Cardiac septum (tissue), 1 donor: Measurements from ENCODE around the gene CXorf58. TPM values are rescaled to one million over a fixed set of nuclear protein-coding genes. Genes with fewer than 3 reads are reported as not detected.
"Not testable (repeated sequence)": the region's sequence is repeated elsewhere in the genome, so short reads cannot be mapped to it uniquely, and the experiment has no call there.

Experiments
- DNase-seq: peaks from one replicate; pipeline ENCODE4 v3.0.0-alpha.2; 2020; ENCODE audit warnings: low spot score
- intact Hi-C: fragments of 100-400 bp; cut with DNase I; formaldehyde crosslinking; loops from one replicate; pipeline ENCODE4 v1.14.0; 2022
- total RNA-seq: library from RNA; stranded (reverse); fragmentation: NEBNext Ultra II Directional; extraction: Animal tissue kit (Norgen Biotek cat#: 25700); gene quantifications from one replicate; pipeline ENCODE4 v1.2.1, GENCODE V29; 2021
- donor health status: DM: no; HTN: no; CAD: no.

Gene CXorf58
- total RNA-seq, 1 donor from 2014 or later = not detected

DNA sequence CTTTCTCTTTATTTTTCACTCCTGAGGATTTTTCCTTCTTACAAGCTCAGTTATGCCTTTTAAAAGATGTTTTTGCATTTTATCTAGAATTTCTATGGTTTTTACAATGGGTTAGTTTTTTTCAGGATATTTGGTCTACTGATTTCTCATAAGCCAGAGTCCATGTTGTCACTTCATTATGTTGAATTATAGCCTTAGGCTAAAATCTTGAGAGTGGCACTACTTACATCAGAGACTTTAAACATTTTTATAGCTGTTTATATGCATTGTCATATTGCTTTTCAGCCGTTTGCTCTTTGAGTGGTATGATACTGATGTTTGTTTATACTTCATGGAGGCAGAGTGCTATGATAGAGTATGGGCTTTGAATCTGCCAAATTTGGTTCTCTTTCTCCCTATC, 36.4 kb downstream of the CXorf58 start:
- DNase-seq = no peak

GRCh38 chrX:23945206-23945605, 37.4 kb downstream of the CXorf58 start:
- no peak for DNase-seq
- intact Hi-C loops = no loop called here

More for the DNA sequence above, 36.4 kb downstream of the CXorf58 start:
- intact Hi-C loops = no loop called here

DNA sequence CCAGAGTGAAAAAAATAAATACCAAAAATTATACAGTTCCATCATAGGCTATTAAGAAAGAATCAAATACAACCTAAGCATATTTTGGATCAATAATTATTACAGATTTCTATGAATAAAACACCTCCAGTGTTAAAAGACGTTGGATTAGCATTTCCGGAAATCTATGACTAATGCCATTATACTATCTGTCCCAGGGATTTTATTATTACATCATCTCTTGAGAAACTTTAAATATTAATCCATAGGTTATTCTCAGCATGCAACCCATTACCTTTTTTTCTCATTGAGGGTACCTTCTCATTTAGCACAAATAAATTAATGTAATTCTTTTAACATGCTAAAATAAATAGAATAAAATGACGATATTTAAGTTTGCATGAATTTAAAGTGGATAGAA, 44.6 kb downstream of the CXorf58 start:
- intact Hi-C loops = no loop called here
- DNase-seq = no peak

- intact Hi-C loops = no loop called here
- DNase-seq = no peak
These were observed 45.4 kb downstream of the CXorf58 start for GRCh38 chrX:23952984-23953907.

DNA sequence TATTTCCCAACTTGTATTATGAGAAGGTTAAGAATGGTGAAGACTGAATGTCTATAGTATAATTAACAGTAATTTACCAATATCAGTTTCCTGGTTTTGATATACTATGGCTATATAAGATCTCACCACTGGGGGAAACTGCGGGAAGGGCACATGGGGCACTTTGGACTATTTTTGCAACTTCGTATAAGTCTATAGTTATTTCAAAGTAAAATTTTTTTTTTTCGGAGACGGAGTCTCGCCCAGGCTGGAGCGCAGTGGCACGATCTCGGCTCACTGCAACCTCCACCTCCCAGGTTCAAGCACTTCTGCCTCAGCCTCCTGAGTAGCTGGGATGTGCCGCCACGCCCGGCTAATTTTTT, 46.1 kb downstream of the CXorf58 start:
- intact Hi-C loops = no loop called here
- no peak for DNase-seq

DNA sequence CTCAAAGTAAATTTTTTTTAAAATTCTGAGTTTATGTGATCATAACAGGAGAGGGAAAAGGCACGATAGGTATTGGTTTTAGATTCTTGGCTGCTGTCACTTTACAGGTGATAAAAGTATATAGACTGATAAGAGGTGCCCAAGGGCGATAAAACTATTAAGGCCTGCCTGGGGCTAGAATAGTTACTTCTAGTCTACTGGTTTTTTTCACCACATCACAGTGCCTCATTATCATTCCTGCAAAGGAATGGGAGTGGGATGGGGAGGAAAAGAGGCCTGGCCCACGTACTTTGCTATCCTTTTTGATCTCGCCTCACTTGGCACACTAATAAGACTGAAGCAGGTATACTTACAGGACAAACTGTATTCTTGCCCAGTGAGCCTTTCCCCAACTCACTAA, 46.6 kb downstream of the CXorf58 start:
- intact Hi-C loops = no loop called here
- no peak for DNase-seq

DNA sequence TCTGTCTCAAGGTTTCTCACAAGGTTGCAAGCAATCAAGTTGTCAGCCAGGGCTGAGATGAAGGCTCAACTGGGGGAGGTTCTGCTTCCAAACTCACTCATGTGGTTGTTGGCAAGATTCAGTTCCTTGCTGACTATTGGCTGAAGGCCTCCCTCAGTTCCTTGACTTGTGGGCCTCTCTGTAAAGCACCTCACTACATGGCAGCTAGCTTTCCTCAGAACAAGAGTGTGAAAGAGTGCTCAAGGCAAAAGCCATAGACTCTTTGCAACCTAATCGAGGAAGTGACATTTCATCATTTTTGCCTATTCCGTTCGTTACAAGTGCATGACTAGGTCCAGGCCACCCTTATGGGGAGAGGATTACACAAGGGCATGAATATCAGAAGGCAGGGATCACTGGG, 52.0 kb downstream of the CXorf58 start:
- intact Hi-C loops = no loop called here
- no peak for DNase-seq

DNA sequence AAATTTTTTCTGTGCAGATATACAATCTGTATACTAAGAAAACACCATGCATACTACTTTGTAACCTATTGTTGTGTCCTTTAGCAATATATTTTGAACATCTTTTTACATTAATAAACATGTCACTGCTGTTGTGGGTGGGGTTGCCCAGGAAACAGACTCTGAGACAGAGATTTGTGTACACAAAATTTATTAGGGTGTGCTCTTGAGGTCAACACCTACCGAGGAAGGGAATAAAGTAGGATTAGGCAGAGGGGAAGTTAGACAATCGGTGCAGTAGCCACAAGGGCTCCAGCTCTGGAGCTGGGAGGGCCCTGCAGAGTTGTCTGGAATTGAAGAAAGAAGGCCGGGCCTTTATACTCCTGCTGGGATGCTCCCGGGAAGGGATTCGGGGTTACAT, 56.4 kb downstream of the CXorf58 start:
- intact Hi-C loops = no loop called here
- DNase-seq = no peak

GRCh38 chrX:23965630-23966029, 57.8 kb downstream of the CXorf58 start:
- DNase-seq, intact Hi-C loops: not testable (repeated sequence)

GRCh38 chrX:23978491-23978890, 70.7 kb downstream of the CXorf58 start:
- DNase-seq = no peak
- intact Hi-C loops = no loop called here

GRCh38 chrX:23980011-23980441, 72.2 kb downstream of the CXorf58 start:
- DNase-seq = no peak
- intact Hi-C loops = no loop called here

DNA sequence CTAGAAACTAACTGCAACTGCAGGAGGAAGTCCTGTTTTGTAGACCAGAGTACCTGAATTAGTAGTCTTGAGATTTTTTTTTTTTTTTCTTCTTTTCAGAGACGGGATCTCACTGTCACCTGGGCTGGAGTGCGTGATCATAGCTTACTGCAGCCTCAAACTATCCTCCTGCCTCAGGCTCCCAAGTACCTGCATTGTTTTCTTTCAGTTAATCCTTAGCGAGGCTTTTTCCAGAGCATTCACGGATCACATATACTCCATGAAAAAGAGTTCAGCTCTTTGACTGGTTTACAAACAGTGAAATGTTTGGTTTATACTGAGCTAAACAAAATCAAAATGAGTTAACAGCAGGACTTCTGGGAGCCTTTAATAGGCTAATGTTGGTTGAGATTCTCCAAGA, 73.4 kb downstream of the CXorf58 start:
- no peak for DNase-seq
- intact Hi-C loops = no loop called here

GRCh38 chrX:23981711-23982110, 73.9 kb downstream of the CXorf58 start:
- intact Hi-C loops = no loop called here
- no peak for DNase-seq

- no peak for DNase-seq
- intact Hi-C loops = no loop called here
These were observed 75.1 kb downstream of the CXorf58 start for GRCh38 chrX:23982891-23983290.

Other genes with a start within 250 kb of the CXorf58 start
- gene PRDX4, start 240.5 kb upstream of the CXorf58 start, total RNA-seq = 38.5 TPM
- 72.6 TPM for gene ACOT9, start 164.7 kb upstream of the CXorf58 start, total RNA-seq
- gene SAT1, start 124.8 kb upstream of the CXorf58 start, total RNA-seq = 156 TPM
- 76.4 TPM for gene APOO, start 68 bp upstream of the CXorf58 start, total RNA-seq
- 5.1 TPM for gene KLHL15, start 119.2 kb downstream of the CXorf58 start, total RNA-seq
- gene EIF2S3, start 146.9 kb downstream of the CXorf58 start, total RNA-seq = 105 TPM
- 57.2 TPM for gene ZFX, start 241.7 kb downstream of the CXorf58 start, total RNA-seq